Measurements from ENCODE around the gene PMM1. TPM values are rescaled to one million over a fixed set of nuclear protein-coding genes. Genes with fewer than 3 reads are reported as not detected.

Gene PMM1
- total and polyA plus RNA-seq, 2 of the 13 experiments (the other 11 are each of a cell fraction or from before 2014, with no cell fraction given) = 17.8 to 95.6 TPM

DNA sequence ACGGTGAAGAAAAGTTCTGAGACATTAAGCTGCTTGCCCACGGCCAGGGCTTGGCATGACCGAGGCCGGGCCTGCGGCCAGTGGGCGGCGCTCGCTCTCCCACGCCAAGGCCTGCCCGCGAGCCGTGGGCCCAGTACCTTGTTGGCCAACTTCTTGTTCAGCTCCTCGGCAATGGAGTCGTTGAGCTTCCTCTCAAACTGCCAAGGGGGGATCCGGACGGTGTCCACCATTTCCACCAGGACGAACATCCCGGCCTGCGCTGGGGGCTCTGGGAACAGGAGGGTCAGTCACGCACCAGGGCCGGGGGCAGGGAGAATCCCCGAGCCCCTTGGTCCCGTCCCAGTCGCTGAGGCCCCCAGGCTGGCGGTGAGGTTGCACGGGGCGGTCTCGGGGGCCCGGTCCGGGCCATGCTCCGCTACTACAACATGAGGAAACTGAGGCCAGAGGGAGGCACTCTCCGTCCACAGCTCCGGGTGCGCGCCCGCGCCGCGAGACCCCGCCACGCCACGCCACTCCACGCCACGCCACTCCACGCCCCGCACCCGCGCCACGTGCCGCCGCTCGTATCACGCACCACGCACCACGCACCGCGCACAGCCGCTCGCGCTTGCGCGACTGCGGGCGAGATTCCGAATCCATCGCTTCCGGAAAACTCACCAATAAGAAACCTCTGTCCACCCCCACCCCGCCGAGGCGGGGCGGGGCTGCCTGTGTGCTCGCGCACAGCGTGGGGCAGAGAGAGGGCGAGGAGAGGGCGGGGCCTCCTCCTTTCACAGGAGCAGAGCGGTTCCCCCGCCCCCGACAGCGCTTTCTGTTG lies 45.6 kb downstream of the PMM1 start, which contains the start of gene POLR3H (continued):
- TF ChIP-seq, protein P1, sequence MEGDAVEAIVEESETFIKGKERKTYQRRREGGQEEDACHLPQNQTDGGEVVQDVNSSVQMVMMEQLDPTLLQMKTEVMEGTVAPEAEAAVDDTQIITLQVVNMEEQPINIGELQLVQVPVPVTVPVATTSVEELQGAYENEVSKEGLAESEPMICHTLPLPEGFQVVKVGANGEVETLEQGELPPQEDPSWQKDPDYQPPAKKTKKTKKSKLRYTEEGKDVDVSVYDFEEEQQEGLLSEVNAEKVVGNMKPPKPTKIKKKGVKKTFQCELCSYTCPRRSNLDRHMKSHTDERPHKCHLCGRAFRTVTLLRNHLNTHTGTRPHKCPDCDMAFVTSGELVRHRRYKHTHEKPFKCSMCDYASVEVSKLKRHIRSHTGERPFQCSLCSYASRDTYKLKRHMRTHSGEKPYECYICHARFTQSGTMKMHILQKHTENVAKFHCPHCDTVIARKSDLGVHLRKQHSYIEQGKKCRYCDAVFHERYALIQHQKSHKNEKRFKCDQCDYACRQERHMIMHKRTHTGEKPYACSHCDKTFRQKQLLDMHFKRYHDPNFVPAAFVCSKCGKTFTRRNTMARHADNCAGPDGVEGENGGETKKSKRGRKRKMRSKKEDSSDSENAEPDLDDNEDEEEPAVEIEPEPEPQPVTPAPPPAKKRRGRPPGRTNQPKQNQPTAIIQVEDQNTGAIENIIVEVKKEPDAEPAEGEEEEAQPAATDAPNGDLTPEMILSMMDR (CRISPR knock-in tag; IDR thresholded peaks at IDR 0.05) = peak; percentile 93
- TF ChIP-seq ZNF44 (CRISPR knock-in tag; IDR thresholded peaks at IDR 0.05) (no peak), ZNF687 (CRISPR knock-in tag; IDR thresholded peaks at IDR 0.05) (peak; percentile 87), SRY (CRISPR knock-in tag; IDR thresholded peaks at IDR 0.05) (0 out of 2 replicates have a peak, but pooled peaks have one; percentile 76), TCF7 (IDR thresholded peaks at IDR 0.05; ENCODE audit: low read depth) (no peak), STAG1 (CRISPR knock-in tag; IDR thresholded peaks at IDR 0.05) (peak; percentile 73), STAT5B (CRISPR knock-in tag; IDR thresholded peaks at IDR 0.05) (no peak), MXI1 (IDR thresholded peaks at IDR 0.05; ENCODE audit: borderline replicate concordance, low read depth, low read length) (peak; percentile 94; the same call in 2 of the 3 replicates), ZFP36L1 (CRISPR knock-in tag; IDR thresholded peaks at IDR 0.05) (no peak), DNMT1 (CRISPR knock-in tag; IDR thresholded peaks at IDR 0.05) (no peak), RAD21 (CRISPR knock-in tag; IDR thresholded peaks at IDR 0.05) (peak; percentile 46; the same call in 1 of the 2 replicates), ZNF775 (CRISPR knock-in tag; IDR thresholded peaks at IDR 0.05; ENCODE audit: borderline replicate concordance) (no peak), ZNF251 (CRISPR knock-in tag; IDR thresholded peaks at IDR 0.05) (no peak), ETS1 (CRISPR knock-in tag; IDR thresholded peaks at IDR 0.05) (no peak), POGZ (CRISPR knock-in tag; IDR thresholded peaks at IDR 0.05) (peak; percentile 38; the same call in 1 of the 2 replicates), ARID2 (CRISPR knock-in tag; IDR thresholded peaks at IDR 0.05; ENCODE audit: borderline replicate concordance) (0 out of 2 replicates have a peak, but pooled peaks have one; percentile 10), ZNF567 (CRISPR knock-in tag; IDR thresholded peaks at IDR 0.05; ENCODE audit: borderline replicate concordance) (no peak; the same call in 1 of the 2 replicates)
- TF ChIP-seq, protein P2, sequence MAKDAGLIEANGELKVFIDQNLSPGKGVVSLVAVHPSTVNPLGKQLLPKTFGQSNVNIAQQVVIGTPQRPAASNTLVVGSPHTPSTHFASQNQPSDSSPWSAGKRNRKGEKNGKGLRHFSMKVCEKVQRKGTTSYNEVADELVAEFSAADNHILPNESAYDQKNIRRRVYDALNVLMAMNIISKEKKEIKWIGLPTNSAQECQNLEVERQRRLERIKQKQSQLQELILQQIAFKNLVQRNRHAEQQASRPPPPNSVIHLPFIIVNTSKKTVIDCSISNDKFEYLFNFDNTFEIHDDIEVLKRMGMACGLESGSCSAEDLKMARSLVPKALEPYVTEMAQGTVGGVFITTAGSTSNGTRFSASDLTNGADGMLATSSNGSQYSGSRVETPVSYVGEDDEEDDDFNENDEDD (CRISPR knock-in tag; IDR thresholded peaks at IDR 0.05; ENCODE audit: borderline replicate concordance) = peak; percentile 47; the same call in 1 of the 2 replicates

Measured in HepG2 (cell line).